ENCODE data around the gene TRIM41. TPM values are rescaled to one million over a fixed set of nuclear protein-coding genes. Genes with fewer than 3 reads are reported as not detected.

Gene TRIM41
- total RNA-seq, 2 donors from 2014 or later, result 22.2 to 41.1 TPM

- no peak for DNase-seq
- Histone ChIP-seq H3K36me3 (no peaks in the 10 kb centered on the region), H3K9me3 (no peaks in the 10 kb centered on the region), H3K27ac (no peak overlapping the region), H3K9ac (ENCODE audit: low read depth in 2 of 2, low read length in 2 of 2) (no peak overlapping the region), H3K4me3 (no peak overlapping the region), H3K4me1 (peaks cover 6% of the 10 kb centered on the region), H3K27me3 (no peaks in the 10 kb centered on the region)
- TF ChIP-seq, protein P1, sequence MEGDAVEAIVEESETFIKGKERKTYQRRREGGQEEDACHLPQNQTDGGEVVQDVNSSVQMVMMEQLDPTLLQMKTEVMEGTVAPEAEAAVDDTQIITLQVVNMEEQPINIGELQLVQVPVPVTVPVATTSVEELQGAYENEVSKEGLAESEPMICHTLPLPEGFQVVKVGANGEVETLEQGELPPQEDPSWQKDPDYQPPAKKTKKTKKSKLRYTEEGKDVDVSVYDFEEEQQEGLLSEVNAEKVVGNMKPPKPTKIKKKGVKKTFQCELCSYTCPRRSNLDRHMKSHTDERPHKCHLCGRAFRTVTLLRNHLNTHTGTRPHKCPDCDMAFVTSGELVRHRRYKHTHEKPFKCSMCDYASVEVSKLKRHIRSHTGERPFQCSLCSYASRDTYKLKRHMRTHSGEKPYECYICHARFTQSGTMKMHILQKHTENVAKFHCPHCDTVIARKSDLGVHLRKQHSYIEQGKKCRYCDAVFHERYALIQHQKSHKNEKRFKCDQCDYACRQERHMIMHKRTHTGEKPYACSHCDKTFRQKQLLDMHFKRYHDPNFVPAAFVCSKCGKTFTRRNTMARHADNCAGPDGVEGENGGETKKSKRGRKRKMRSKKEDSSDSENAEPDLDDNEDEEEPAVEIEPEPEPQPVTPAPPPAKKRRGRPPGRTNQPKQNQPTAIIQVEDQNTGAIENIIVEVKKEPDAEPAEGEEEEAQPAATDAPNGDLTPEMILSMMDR (IDR thresholded peaks at IDR 0.05), result no peak
- intact Hi-C loops (cut with DNase I), result loop anchor here (10.0 kb wide), 1 partner anchor 82 kb away; the partner anchor contains the start of gene TRIM52
These were observed 40.4 kb upstream of the TRIM41 start for GRCh38 chr5:181182651-181183050.

- H3K36me3 ChIP-seq, result no peaks in the 10 kb centered on the region
- no peaks in the 10 kb centered on the region for H3K9me3 ChIP-seq
- no peak overlapping the region for H3K4me3 ChIP-seq
- DNase-seq, result no peak
- TF ChIP-seq, protein P1 (IDR thresholded peaks at IDR 0.05), result no peak
- no peak overlapping the region for H3K9ac ChIP-seq (ENCODE audit: low read depth in 2 of 2, low read length in 2 of 2)
- H3K4me1 ChIP-seq, result peaks cover 6% of the 10 kb centered on the region
- no peaks in the 10 kb centered on the region for H3K27me3 ChIP-seq
- intact Hi-C loops (cut with DNase I), result loop anchor here (10.0 kb wide), 1 partner anchor 80 kb away; the partner anchor contains the start of gene TRIM52
- no peak overlapping the region for H3K27ac ChIP-seq
These were observed 38.2 kb upstream of the TRIM41 start for GRCh38 chr5:181184845-181185216.

DNA sequence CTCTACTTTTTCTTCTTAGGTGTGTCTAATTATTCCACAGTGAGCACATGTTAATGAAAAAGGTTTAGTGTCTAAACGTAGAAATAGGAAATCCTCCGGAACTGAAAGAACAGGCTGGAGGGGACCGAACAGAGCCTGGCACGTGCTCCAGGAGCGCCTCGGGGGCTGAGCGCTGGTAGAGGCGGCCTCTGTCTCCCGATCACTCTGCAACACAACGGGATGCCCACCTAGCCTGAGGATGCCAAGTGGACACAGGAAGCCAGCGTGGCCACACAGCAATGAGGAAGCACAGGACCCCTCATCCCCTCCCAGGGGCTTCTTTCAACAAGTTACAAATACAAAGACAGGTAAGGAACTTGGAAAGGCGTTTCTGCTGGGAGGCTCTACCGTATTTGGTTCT is 37.5 kb upstream of the TRIM41 start:
- Histone ChIP-seq H3K9ac (ENCODE audit: low read depth in 2 of 2, low read length in 2 of 2) (no peak overlapping the region), H3K4me1 (peaks cover 6% of the 10 kb centered on the region), H3K27me3 (no peaks in the 10 kb centered on the region), H3K36me3 (no peaks in the 10 kb centered on the region), H3K27ac (no peak overlapping the region), H3K4me3 (no peak overlapping the region), H3K9me3 (no peaks in the 10 kb centered on the region)
- TF ChIP-seq, protein P1 (IDR thresholded peaks at IDR 0.05), result no peak
- DNase-seq, result no peak
- intact Hi-C loops (cut with DNase I), result loop anchor here (10.0 kb wide), 1 partner anchor 79 kb away; the partner anchor contains the start of gene TRIM52

- H3K9me3 ChIP-seq, result no peaks in the 10 kb centered on the region
- H3K36me3 ChIP-seq, result no peaks in the 10 kb centered on the region
- no peak for DNase-seq
- H3K4me1 ChIP-seq, result peaks cover 6% of the 10 kb centered on the region
- H3K4me3 ChIP-seq, result no peak overlapping the region
- TF ChIP-seq, protein P1 (IDR thresholded peaks at IDR 0.05), result no peak
- H3K27ac ChIP-seq, result no peak overlapping the region
- H3K27me3 ChIP-seq, result no peaks in the 10 kb centered on the region
- no peak overlapping the region for H3K9ac ChIP-seq (ENCODE audit: low read depth in 2 of 2, low read length in 2 of 2)
- intact Hi-C loops (cut with DNase I), result loop anchor here (10.0 kb wide), 1 partner anchor 79 kb away; the partner anchor contains the start of gene TRIM52
These were observed 37.1 kb upstream of the TRIM41 start for GRCh38 chr5:181186022-181186421.

DNA sequence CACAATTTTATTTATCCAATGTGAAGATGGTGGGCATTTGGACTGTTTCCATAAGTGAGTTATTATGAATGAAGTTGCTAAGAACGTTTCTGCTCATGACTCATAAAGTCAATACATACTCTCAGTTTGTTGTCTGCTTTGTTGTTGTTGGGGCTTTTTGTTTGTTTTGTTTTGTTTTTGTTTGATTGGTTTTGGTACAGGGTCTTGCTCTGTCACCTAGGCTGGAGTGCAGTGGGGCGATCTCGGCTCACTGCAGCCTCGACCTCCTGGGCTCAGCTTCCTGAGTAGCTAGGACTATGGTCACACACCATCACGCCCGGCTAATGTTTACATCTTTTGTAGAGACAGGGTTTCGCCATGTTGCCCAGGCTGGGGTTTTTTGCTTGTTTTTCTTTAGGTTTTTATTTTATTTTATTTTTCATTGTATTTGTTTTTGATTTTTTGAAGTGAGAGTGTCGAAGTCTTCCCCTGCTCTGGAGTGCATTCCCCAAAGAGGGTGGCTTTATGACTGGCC is 36.0 kb upstream of the TRIM41 start:
- Histone ChIP-seq H3K9me3 (no peaks in the 10 kb centered on the region), H3K4me1 (peaks cover 6% of the 10 kb centered on the region), H3K4me3 (no peak overlapping the region), H3K36me3 (no peaks in the 10 kb centered on the region), H3K27ac (no peak overlapping the region), H3K9ac (ENCODE audit: low read depth in 2 of 2, low read length in 2 of 2) (no peak overlapping the region), H3K27me3 (no peaks in the 10 kb centered on the region)
- intact Hi-C loops (cut with DNase I), result loop anchor here (10.0 kb wide), 1 partner anchor 78 kb away; the partner anchor contains the start of gene TRIM52
- no peak for DNase-seq
- TF ChIP-seq, protein P1 (IDR thresholded peaks at IDR 0.05), result no peak

All from colonic mucosa (tissue), 4 donors.